ENCODE data around the gene FAM219A. TPM values are rescaled to one million over a fixed set of nuclear protein-coding genes. Genes with fewer than 3 reads are reported as not detected.
"Not testable (repeated sequence)": the region's sequence is repeated elsewhere in the genome, so short reads cannot be mapped to it uniquely, and the experiment has no call there.

Gene FAM219A
- total RNA-seq, 1 donor from 2014 or later, result 25.9 TPM

DNA sequence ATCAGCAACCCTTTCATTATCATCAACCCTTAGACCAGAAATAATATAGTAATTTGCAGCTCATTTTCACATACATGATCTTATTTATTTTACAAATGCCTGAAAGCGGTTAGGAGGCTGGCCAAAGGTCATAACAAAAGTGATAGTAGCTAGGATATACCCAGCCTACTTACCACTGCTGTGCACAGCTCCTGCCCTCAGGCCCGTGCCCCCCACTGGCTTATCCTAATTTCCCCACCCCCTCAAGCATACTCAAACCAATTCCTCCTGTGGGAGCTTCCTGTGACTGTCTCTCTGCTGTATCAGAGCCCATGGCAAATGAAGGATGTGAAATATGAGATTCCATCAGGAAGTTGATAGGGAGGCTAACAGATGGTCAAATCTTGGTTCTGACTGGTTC, 14.8 kb downstream of the FAM219A start:
- DNase-seq (ENCODE audit: extremely low spot score, unreplicated experiment), result no peak
- TF ChIP-seq, protein P1, sequence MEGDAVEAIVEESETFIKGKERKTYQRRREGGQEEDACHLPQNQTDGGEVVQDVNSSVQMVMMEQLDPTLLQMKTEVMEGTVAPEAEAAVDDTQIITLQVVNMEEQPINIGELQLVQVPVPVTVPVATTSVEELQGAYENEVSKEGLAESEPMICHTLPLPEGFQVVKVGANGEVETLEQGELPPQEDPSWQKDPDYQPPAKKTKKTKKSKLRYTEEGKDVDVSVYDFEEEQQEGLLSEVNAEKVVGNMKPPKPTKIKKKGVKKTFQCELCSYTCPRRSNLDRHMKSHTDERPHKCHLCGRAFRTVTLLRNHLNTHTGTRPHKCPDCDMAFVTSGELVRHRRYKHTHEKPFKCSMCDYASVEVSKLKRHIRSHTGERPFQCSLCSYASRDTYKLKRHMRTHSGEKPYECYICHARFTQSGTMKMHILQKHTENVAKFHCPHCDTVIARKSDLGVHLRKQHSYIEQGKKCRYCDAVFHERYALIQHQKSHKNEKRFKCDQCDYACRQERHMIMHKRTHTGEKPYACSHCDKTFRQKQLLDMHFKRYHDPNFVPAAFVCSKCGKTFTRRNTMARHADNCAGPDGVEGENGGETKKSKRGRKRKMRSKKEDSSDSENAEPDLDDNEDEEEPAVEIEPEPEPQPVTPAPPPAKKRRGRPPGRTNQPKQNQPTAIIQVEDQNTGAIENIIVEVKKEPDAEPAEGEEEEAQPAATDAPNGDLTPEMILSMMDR (IDR thresholded peaks at IDR 0.05), result no peak
- peaks cover 4% of the 10 kb centered on the region for H3K36me3 Mint-ChIP-seq (ENCODE audit: unreplicated experiment)
- H3K27me3 Mint-ChIP-seq (ENCODE audit: unreplicated experiment), result no peaks in the 10 kb centered on the region
- H3K9me3 Mint-ChIP-seq (ENCODE audit: unreplicated experiment), result no peaks in the 10 kb centered on the region
- H3K4me3 Mint-ChIP-seq (ENCODE audit: unreplicated experiment), result no peak overlapping the region
- peaks cover 19% of the 10 kb centered on the region for H3K4me1 Mint-ChIP-seq (ENCODE audit: unreplicated experiment)
- H3K27ac Mint-ChIP-seq (ENCODE audit: unreplicated experiment), result peak overlapping the region; percentile 50

DNA sequence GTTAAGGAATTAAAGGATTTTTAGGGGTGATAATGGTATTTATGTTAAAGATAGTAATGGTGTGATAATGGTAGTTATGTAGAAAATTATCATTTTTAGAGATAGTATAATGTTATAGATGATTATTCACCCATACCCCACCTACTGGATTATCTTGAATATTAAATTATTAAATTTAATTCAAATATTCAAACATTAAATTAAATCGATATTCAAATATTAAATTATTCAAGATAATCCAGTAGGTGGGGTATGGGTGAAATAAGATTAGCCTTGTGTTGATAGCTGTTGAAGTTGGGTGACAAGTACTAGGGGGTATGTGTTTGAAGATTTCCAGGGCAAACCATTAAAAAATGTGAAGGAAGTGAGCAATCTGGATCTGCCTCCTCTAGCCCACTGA, 15.6 kb downstream of the FAM219A start:
- TF ChIP-seq, protein P1 (IDR thresholded peaks at IDR 0.05), result no peak
- no peak for DNase-seq (ENCODE audit: extremely low spot score, unreplicated experiment)
- peaks cover 19% of the 10 kb centered on the region for H3K4me1 Mint-ChIP-seq (ENCODE audit: unreplicated experiment)
- H3K4me3 Mint-ChIP-seq (ENCODE audit: unreplicated experiment), result no peak overlapping the region
- H3K36me3 Mint-ChIP-seq (ENCODE audit: unreplicated experiment), result peaks cover 4% of the 10 kb centered on the region
- H3K9me3 Mint-ChIP-seq (ENCODE audit: unreplicated experiment), result no peaks in the 10 kb centered on the region
- H3K27me3 Mint-ChIP-seq (ENCODE audit: unreplicated experiment), result no peaks in the 10 kb centered on the region
- H3K27ac Mint-ChIP-seq (ENCODE audit: unreplicated experiment), result no peak overlapping the region

- Mint-ChIP-seq H3K27me3 (ENCODE audit: unreplicated experiment) (no peaks in the 10 kb centered on the region), H3K36me3 (ENCODE audit: unreplicated experiment) (peaks cover 4% of the 10 kb centered on the region), H3K27ac (ENCODE audit: unreplicated experiment) (no peak overlapping the region), H3K4me3 (ENCODE audit: unreplicated experiment) (no peak overlapping the region), H3K4me1 (ENCODE audit: unreplicated experiment) (peaks cover 19% of the 10 kb centered on the region), H3K9me3 (ENCODE audit: unreplicated experiment) (no peaks in the 10 kb centered on the region)
- DNase-seq (ENCODE audit: extremely low spot score, unreplicated experiment), result no peak
- TF ChIP-seq, protein P1 (IDR thresholded peaks at IDR 0.05), result no peak
Measured at GRCh38 chr9:34440017-34440416, 18.4 kb downstream of the FAM219A start.

- H3K27me3 Mint-ChIP-seq (ENCODE audit: unreplicated experiment); H3K27ac Mint-ChIP-seq (ENCODE audit: unreplicated experiment); H3K9me3 Mint-ChIP-seq (ENCODE audit: unreplicated experiment); H3K36me3 Mint-ChIP-seq (ENCODE audit: unreplicated experiment); H3K4me3 Mint-ChIP-seq (ENCODE audit: unreplicated experiment); DNase-seq (ENCODE audit: extremely low spot score, unreplicated experiment): not testable (repeated sequence)
- H3K4me1 Mint-ChIP-seq (ENCODE audit: unreplicated experiment), result peaks cover 12% of the 10 kb centered on the region
Measured at GRCh38 chr9:34438465-34438864, 19.9 kb downstream of the FAM219A start.

GRCh38 chr9:34437926-34438307, 20.5 kb downstream of the FAM219A start:
- DNase-seq (ENCODE audit: extremely low spot score, unreplicated experiment); H3K9me3 Mint-ChIP-seq (ENCODE audit: unreplicated experiment); H3K27ac Mint-ChIP-seq (ENCODE audit: unreplicated experiment); H3K36me3 Mint-ChIP-seq (ENCODE audit: unreplicated experiment); H3K27me3 Mint-ChIP-seq (ENCODE audit: unreplicated experiment); H3K4me3 Mint-ChIP-seq (ENCODE audit: unreplicated experiment); H3K4me1 Mint-ChIP-seq (ENCODE audit: unreplicated experiment): not testable (repeated sequence)

DNA sequence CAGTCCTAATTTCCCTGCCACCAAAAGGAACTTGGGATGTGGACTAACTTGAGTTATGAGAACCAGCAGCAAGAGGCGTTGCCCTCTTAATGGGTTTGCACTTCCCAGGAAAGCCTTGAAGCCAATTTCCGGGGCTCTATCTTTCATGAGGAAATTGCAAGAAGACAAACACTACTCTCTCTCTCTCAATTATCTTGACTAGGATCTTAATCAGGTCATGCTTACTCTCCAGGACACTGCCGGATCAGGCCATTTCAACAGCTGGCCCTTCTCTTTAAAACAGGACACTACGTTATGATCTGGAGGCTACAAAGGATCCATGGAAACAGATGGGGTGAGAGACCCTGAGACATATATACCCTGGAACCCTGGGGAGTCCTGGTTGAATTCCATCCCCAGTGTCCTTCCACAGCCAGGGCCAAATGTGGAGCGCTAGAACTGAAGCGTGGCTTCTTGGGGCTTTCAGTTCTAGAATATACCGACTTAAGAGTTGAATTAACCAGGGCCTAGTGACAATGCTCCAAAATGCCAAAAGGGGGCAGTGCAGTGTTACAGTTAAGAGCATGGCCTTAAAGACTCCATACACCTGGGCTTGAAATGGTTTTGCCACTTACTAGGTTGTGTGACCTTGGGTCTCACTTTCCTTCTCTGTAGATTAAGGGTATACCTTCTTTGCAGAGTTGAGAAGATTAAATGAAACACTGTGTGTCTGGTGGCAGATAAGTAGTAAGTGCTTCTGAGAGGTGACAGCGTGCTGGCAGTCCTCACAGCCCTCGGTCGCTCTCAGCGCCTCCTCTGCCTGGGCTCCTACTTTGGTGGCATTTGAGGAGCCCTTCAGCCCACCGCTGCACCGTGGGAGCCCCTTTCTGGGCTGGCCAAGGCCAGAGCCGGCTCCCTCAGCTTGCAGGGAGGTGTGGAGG, 21.1 kb downstream of the FAM219A start:
- Mint-ChIP-seq H3K4me1 (ENCODE audit: unreplicated experiment) (peaks cover 8% of the 10 kb centered on the region), H3K9me3 (ENCODE audit: unreplicated experiment) (no peaks in the 10 kb centered on the region), H3K4me3 (ENCODE audit: unreplicated experiment) (no peak overlapping the region), H3K27me3 (ENCODE audit: unreplicated experiment) (no peaks in the 10 kb centered on the region), H3K27ac (ENCODE audit: unreplicated experiment) (no peak overlapping the region), H3K36me3 (ENCODE audit: unreplicated experiment) (peaks cover 4% of the 10 kb centered on the region)
- no peak for DNase-seq (ENCODE audit: extremely low spot score, unreplicated experiment)
- TF ChIP-seq, protein P1 (IDR thresholded peaks at IDR 0.05), result peak; percentile 74

Data from osteocyte (in vitro differentiated cells).